Inferior parietal cortex (tissue), 1 donor: Measurements from ENCODE around the gene CENPS.
"Not testable (repeated sequence)": the region's sequence is repeated elsewhere in the genome, so short reads cannot be mapped to it uniquely, and the experiment has no call there.

Experiments used
- DNase-seq: peaks from one replicate; pipeline ENCODE4 v3.0.0-alpha.2; 2016; ENCODE audit errors: extremely low spot score

Gene CENPS

DNA sequence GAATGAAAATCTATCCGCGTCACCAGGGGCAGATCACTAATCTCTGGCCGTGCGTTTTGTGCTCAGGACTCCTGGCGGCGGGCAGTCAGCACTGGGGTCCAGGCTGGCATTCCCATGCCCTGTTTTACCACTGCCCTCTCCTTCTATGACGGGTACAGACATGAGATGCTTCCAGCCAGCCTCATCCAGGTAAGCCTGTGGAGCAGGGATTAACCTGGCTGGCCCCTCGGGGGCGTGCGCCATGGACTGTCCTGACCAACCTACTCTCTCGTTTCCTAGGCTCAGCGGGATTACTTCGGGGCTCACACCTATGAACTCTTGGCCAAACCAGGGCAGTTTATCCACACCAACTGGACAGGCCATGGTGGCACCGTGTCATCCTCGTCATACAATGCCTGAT is 10.9 kb upstream of the CENPS start:
- DNase-seq, result no peak

DNA sequence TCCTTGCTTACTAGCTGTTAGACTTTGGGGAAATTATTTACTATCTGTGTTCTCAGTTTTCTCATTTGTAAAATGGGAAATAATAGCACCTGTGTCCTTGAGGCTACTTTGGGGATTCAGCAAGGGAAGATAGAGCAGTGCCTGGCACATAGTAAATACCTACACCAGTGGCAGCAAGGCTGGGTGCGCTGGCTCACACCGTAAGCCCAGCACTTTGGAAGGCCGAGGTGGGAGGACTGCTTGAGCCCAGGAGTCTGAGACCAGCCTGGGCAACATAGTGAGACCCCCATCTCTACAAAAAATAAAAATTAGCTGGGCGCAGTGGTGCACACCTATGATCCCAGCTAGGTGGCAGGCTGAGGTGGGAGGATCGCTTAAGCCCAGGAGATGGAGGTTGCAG is 8.6 kb upstream of the CENPS start:
- DNase-seq, result no peak

GRCh38 chr1:10424034-10424433 is 6.2 kb upstream of the CENPS start:
- no peak for DNase-seq

GRCh38 chr1:10424651-10425050 is 5.6 kb upstream of the CENPS start:
- DNase-seq, result no peak

GRCh38 chr1:10425826-10426534 is 4.3 kb upstream of the CENPS start:
- not testable (repeated sequence) for DNase-seq

- DNase-seq, result not testable (repeated sequence)
These were observed 3.7 kb upstream of the CENPS start for GRCh38 chr1:10426535-10426848.

GRCh38 chr1:10428984-10429383 is 1.2 kb upstream of the CENPS start:
- no peak for DNase-seq

- peak; percentile 47 for DNase-seq
These were observed 391 bp upstream of the CENPS start for GRCh38 chr1:10429868-10430215.

- no peak for DNase-seq
These were observed 967 bp downstream of the CENPS start for GRCh38 chr1:10431070-10431730.

- DNase-seq, result no peak
These were observed 2.9 kb downstream of the CENPS start for GRCh38 chr1:10432910-10433700.

- DNase-seq, result no peak
These were observed 3.6 kb downstream of the CENPS start for GRCh38 chr1:10433790-10434189.

- DNase-seq, result no peak
These were observed 4.4 kb downstream of the CENPS start for GRCh38 chr1:10434590-10434989.

DNA sequence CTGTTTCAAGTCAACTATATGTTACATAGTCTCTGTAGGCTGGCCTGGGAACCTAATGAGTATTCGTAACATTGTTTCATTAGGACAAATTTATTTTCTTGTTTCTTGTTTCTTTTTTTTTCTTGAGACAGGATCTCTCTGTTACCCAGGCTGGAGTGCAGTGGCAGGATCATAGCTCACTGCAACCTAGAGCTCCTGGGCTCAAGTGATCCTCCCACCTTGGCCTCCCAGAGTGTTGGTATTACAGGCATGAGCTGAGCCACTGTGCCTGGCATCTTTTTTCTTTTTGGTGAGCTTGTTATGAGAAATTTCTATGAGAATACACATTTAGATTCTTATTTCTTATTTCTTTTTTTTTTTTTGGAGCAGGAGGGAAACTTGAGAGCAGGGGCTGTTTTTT is 6.8 kb downstream of the CENPS start:
- no peak for DNase-seq

DNA sequence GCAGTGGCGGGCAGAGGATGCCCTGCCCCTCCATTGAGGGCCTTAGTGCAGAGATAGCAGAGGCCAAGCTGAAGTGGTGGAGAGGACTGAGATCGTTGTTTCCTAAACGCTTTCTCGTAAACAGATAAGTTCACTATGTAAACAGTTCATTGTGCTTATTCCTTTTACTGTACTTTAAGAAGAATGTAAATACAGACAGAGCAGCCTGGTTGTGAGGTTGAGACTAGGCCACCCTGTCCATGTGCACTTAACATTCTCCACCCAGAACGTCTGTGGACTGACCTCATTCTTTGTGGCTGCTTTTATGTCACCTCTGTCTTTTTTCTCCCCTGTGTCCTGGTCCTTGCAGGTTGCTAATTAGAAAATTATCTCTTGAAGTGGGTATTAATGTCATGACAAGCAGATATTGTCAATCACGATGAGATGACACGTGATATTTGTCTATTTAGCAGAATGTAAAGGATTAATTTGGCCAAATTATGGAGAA is 8.5 kb downstream of the CENPS start:
- DNase-seq, result no peak

DNA sequence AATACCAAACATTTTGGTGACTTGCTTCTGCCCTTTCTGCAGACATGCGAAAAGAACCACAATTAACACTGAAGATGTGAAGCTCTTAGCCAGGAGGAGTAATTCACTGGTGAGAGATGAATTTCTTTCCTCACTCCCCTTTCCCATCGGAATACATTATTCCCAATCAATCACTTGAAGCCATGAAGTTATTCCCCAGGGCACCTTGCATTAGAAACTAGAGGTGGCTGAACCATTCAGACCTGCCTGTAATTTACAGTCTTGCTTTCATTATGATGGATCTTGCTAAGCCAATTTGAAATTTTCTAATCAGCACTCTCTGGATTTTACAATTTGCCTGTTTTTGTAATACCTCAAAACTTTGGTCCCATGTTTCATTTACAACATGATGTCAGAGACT is 10.1 kb downstream of the CENPS start:
- no peak for DNase-seq

- no peak for DNase-seq
These were observed 10.6 kb downstream of the CENPS start for GRCh38 chr1:10440794-10441193.

GRCh38 chr1:10444248-10444647 is 14.0 kb downstream of the CENPS start:
- no peak for DNase-seq

GRCh38 chr1:10444795-10445397 is 14.7 kb downstream of the CENPS start:
- no peak for DNase-seq

- no peak for DNase-seq
These were observed 16.7 kb downstream of the CENPS start for GRCh38 chr1:10446790-10447422.

GRCh38 chr1:10449751-10450150 is 19.5 kb downstream of the CENPS start, which contains the start of gene CORT:
Gene CORT (plus strand): TSS chr1:10450031. CDS start chr1:10450224, 193 bp downstream.
- peak; percentile 40 for DNase-seq

- no peak for DNase-seq
These were observed 20.1 kb downstream of the CENPS start for GRCh38 chr1:10450156-10450814.
